Caki2 (cell line): ENCODE data around the gene NHLRC1. TPM values are rescaled to one million over a fixed set of nuclear protein-coding genes. Genes with fewer than 3 reads are reported as not detected.
A peak's percentile ranks its signal among the peaks of the same experiment; 100 is the strongest.

Source experiments
- DNase-seq: peaks from one replicate; pipeline ENCODE4 v3.0.0-alpha.2; 2015; ENCODE audit warnings: low read depth
- in situ Hi-C: cut with HindIII; loops from 2 replicates; pipeline ENCODE4 v1.10.0; 2016; ENCODE audit warnings: low sequenced_read_pairs, low pct_unique_long_range_greater_than_20kb, mixed read lengths
- total RNA-seq: library from RNA; depleted of rRNA; stranded (reverse); fragments of >200 nt; shearing (Covaris generic); gene quantifications from 2 replicates; pipeline ENCODE4 v1.2.3, GENCODE V29; 2014; ENCODE audit warnings: low replicate concordance

NHLRC1 gene
- total RNA-seq, 1 experiment from 2014 or later = 2.5 TPM

- in situ Hi-C loops = no loop called here
- no peak for DNase-seq
These were observed 20.0 kb upstream of the NHLRC1 start for GRCh38 chr6:18142591-18142861.

GRCh38 chr6:18141805-18142590 lies 19.5 kb upstream of the NHLRC1 start:
- peak; percentile 72 for DNase-seq
- in situ Hi-C loops = no loop called here

DNA sequence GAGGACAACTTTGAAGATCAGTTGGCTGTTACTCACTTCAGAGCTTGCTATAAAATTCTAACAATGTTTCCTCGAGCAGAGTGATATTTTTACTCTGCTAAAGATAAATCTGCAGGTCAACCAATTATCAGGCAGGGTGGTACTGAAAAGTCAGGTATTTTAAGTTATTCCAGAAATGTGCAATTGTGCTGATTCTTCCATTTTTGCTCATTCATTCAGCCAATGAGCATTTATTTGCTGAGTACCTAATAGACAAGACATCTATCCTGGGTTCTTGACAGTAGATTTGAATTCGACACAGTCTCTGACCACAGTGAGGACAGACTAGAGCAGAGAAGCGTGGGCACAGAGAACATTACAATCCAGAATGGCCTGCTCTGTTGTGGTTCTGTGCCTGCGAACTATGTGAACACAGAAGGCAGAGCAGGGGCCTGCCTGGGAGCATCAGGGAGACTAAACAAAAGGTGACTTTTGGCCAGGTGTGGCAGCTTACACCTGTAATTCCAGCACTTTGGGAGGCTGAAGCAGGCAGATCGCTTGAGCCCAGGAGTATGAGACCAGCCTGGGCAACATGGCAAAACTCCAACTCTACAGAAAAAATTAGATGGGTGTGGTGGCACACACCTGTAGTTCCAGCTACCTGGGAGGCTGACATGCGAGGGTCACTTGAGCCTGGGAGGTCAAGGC lies 17.6 kb upstream of the NHLRC1 start:
- DNase-seq = no peak
- in situ Hi-C loops = no loop called here

DNA sequence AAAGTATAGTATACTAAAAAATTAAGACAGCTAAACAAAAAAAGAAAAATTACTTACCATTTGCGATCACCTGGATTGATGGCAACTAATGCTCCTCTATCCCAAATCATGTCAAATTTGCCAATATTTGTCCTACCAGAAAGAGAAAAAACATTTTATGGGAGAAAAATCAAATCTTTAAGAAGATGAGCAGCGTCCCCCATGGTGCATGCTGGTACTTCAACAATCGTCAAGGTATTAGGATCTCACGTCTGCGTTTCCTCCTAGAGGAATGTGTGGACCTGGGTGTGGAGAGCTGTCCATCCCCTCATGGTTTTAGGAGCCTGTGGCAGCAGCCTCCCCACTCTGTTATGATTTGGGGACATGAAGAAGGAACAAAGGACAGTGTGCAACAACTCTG lies 16.4 kb upstream of the NHLRC1 start:
- no peak for DNase-seq
- in situ Hi-C loops = no loop called here

- in situ Hi-C loops = no loop called here
- no peak for DNase-seq
These were observed 13.8 kb upstream of the NHLRC1 start for GRCh38 chr6:18136260-18136659.

DNA sequence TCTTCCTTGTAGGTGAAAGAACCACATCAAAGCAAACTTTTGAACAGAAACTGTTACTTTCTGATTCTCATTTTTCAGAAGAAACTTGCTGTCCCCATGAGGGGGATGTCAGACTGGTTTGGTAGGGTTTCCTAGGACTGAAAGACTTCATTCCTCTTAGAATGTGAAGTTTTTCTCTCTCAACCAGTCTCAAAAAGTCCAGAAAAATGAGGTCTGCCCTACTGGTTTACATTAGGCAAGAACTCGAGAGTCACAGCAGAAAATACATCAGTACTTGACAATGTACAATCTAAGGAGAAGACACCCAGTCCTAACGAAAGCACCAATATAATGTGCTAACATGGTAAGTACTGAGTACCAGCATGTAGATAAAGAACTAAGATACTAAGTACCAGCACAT lies 12.7 kb upstream of the NHLRC1 start:
- no peak for DNase-seq
- in situ Hi-C loops = no loop called here

DNA sequence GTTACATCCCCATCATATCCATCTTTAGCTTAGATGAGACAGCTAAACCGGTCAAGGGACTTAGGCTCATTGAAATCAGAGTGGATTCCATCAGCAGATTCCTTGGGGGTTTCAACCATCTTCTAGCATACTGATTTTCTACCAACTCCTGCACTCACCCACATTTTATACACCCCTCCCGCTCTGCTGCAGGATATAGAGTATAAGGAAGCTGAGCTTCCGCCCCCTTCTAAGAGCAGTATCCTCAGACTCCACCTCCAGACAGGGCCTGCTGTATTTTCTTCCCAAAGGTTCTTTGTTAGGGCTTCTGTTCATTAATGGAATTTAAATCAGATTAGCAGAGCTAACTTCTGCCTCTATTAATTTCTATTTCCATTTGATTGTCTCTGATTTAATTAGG lies 9.9 kb upstream of the NHLRC1 start:
- DNase-seq = no peak
- in situ Hi-C loops = no loop called here

DNA sequence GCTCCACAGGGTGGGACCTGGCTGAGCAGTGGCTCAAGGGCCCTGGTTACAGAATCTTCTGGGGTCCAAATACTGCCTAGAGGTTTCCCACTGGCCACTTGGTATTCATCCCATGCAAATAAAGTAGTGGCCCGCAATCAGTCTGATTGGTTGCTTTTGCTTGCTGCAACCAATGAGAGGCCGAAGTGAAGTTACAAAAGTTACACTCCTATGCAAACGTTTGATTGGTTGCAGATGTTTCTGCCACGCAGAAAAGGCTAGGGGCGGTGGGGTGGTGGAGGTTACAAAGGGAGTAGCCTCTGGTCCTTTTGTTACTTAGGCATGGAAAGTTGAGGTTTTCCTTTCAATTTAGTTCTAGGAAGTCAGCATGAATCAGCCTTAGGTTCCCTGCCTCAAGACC lies 3.6 kb upstream of the NHLRC1 start:
- in situ Hi-C loops = no loop called here
- no peak for DNase-seq

DNA sequence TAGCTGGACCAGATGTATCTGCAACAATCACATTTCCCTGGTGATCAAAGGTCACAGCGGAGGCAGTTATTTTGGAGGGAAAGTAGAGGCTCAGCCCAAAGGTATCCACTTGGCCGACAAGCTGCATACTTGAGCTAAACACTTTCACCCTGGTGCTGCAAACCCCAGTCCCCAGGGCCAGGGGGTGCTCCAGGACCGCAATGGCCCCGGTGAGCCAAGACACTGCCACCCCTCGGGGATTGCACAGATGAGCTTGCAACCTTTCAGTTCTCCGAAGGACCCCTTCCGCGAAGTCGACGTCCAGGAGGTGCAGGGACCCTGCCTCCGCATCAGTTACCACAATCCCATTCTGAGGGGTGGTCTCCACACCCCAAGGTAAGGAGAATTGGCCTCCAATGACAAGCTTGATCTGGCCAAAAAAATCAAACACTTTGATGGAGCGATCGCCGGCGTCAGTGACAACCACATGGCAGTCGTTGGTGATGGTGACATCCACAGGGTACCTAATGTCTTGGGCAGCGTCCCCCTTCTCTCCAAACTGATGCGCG lies 823 bp downstream of the NHLRC1 start:
- DNase-seq = no peak
- in situ Hi-C loops = no loop called here

- in situ Hi-C loops = no loop called here
- no peak for DNase-seq
These were observed 3.2 kb downstream of the NHLRC1 start for GRCh38 chr6:18119236-18119635.

DNA sequence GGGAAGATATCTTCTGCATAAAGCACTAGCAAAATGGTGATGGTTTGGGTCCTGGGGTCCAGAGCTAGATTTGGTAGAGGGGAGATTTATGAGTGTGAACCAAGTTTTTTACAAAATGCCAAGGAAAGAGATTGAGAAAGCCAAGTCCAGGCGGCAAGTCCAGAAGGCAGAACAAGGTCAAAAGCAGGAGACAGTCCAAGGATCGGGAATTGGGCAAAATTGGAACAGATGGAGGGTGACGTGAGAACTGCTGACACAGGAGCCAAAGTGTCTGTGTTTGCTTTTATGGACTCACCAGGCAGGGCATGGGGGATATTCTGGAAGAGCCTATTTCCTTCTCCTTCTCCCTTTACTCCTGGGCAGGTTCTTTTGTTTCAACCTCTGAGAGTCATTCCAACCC lies 4.1 kb downstream of the NHLRC1 start:
- in situ Hi-C loops = no loop called here
- no peak for DNase-seq

- DNase-seq = no peak
- in situ Hi-C loops = no loop called here
These were observed 5.3 kb downstream of the NHLRC1 start for GRCh38 chr6:18117136-18117535.

DNA sequence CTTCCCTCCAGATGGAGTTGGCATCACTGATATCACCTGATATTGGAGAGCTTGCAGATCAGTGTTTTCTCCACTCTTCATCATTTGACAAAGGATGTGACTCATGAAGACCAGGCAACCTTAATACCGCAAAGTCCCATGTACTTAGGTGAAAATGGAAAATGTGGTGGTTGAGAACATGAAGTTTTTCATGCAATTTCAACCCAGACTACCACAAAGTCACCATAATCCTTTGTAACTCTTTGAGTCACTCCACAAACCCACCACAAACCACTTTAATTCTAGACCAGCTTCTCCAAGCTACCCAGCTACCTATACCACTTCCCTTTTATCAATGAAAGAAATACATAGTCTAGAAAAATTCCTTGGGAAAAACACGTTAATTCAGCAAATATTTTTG lies 7.1 kb downstream of the NHLRC1 start:
- in situ Hi-C loops = no loop called here

GRCh38 chr6:18110162-18110561 lies 12.3 kb downstream of the NHLRC1 start:
- in situ Hi-C loops = no loop called here
- DNase-seq = no peak

More for the DNA sequence above, 7.1 kb downstream of the NHLRC1 start:
- no peak for DNase-seq

DNA sequence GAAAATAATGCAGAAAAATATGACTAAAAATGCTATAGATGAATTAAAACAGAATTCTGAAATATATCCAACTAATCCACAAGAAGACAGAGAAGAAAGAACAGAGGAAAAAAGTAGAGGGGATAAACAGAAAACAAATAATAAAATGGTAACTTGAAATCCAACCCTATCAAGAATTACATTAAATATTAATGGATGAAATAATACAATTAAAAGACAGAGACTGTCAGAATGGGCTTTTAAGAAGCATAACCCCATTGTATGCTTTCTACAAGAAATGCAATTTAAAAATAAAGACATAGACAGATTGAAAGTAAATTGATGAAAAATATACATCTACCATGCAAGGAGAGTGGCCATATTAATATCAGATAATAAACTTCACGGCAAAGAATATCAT lies 15.4 kb downstream of the NHLRC1 start:
- DNase-seq = no peak
- in situ Hi-C loops = no loop called here

DNA sequence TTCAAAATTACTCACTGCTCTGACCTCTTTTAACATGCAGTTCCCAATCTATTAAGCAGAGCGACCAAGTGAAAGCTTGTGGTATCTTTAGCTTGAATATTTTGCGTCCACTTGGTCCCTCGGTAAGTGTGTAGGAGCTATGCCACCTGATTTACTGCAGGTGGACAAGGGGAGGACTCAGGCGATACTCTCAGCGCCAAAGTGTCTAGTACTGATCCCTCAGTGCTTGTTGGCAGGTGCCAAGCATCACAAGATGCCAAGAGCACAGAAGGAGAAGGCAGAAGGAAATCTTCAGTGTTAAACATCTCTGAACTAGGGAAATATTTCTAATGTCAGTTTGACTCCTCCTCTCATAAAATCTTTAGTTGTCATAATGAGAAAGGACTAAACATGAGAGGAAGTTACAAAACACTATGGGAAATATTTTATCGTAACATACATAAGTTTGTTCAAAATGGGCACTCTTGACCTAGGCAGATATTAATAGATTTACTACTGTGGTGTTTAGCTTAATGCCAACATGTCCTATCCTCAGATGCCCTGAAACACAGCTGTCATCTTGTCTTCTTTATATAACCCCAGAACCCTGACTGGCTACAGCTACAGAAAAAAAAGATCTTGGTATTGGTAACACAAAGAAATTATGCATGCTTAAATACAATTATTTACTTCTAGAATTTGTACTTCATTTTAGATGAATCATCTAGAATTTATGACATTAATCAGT lies 19.5 kb downstream of the NHLRC1 start:
- DNase-seq = no peak
- in situ Hi-C loops = no loop called here

DNA sequence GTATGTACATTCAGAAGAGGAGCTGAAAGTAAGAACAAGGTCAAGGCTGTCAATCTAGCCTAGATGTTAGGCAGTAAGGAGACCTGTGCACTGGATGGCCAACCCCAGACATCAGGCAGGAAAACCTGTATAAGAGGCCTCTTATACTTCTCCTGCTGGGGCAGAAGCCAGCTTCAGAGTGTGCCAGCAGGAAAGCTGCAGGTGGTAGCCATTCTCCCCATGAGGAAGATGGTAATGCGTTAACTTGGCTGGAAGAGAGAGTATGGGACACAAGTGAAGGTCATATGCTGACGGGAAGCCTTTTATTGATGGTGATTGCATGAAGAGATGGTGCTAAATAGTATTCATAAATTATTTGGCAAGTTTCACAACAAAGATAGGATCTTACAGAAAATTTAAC lies 20.6 kb downstream of the NHLRC1 start:
- in situ Hi-C loops = no loop called here
- DNase-seq = no peak

DNA sequence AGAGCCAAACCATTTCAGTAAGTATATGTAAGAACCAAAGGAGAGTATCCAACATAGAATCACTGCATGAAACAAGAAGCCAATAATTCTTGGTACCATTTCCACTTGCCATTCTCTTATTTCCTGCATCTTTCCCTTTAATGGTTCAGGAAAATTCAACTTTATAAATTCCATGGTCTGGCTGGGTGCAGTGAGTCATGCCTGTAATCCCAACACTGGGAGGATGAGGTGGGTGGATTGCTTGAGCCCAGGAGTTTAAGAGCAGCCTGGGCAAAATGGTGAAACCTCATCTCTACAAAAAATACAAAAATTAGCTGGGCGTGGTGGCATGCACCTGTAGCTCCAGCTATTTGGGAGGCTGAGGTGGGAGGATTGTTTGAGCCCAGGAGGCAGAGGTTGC lies 21.2 kb downstream of the NHLRC1 start:
- no peak for DNase-seq

GRCh38 chr6:18100296-18100695 lies 22.2 kb downstream of the NHLRC1 start:
- in situ Hi-C loops = no loop called here
- no peak for DNase-seq

More for the DNA sequence above, 21.2 kb downstream of the NHLRC1 start:
- in situ Hi-C loops = no loop called here
